CD14-positive monocyte (primary cell): ENCODE data around the gene HNRNPF. TPM values are rescaled to one million over a fixed set of nuclear protein-coding genes. Genes with fewer than 3 reads are reported as not detected.

Source experiments
- DNase-seq, 3 donors: peaks; one replicate each; pipeline ENCODE4 v3.0.0-alpha.2; 2011 to 2022
- H2AFZ ChIP-seq: 2 replicates; pipeline ENCODE4 v1.6.0; 2012; ENCODE audit warnings: mild to moderate bottlenecking, low read depth, low read length, inconsistent platforms; ENCODE audit not compliant: insufficient read depth, poor library complexity, severe bottlenecking
- H3K27ac ChIP-seq, 2 donors: 1 replicate in 1 of 2; 2 replicates in 1 of 2; pipeline ENCODE4 v1.5.1; 2012 to 2013; ENCODE audit warnings: low read length in 2 of 2, control low read depth in 1 of 2, inconsistent platforms in 1 of 2, low read depth in 1 of 2, mild to moderate bottlenecking in 1 of 2
- H3K27me3 ChIP-seq, 2 donors: one replicate each; pipeline versions ENCODE4 v1.6.0 to v1.6.1; 2011 to 2013; ENCODE audit warnings: low read length in 2 of 2; ENCODE audit not compliant: control insufficient read depth in 2 of 2, insufficient read depth in 2 of 2
- H3K36me3 ChIP-seq, 2 donors: replicated peaks in 1 of 2; 1 replicate in 1 of 2; 2 replicates in 1 of 2; pipeline versions ENCODE4 v1.5.1 to v1.6.1; 2012 to 2013; ENCODE audit warnings: low read length in 2 of 2, control low read depth in 1 of 2, inconsistent platforms in 1 of 2, mild to moderate bottlenecking in 1 of 2; ENCODE audit not compliant: insufficient read depth in 2 of 2, control insufficient read depth in 1 of 2
- H3K4me1 ChIP-seq, 2 donors: 1 replicate in 1 of 2; 2 replicates in 1 of 2; pipeline versions ENCODE4 v1.5.1 to v1.6.1; 2012 to 2013; ENCODE audit warnings: low read length in 2 of 2, control low read depth in 1 of 2, inconsistent platforms in 1 of 2, mild to moderate bottlenecking in 1 of 2, moderate library complexity in 1 of 2; ENCODE audit not compliant: insufficient read depth in 2 of 2, control insufficient read depth in 1 of 2
- H3K4me2 ChIP-seq: replicated peaks from 2 replicates; pipeline ENCODE3; 2012; ENCODE audit warnings: low read length, moderate library complexity, mild to moderate bottlenecking; ENCODE audit not compliant: poor library complexity, severe bottlenecking; ENCODE audit errors: extremely low read depth
- H3K4me3 ChIP-seq, 3 experiments: fragments of 200-600 bp in 1 of 3; sonication (generic) in 1 of 3; replicated peaks in 1 of 3; 1 replicate in 2 of 3; 2 replicates in 1 of 3; pipeline ENCODE4 v1.5.1; 2011 to 2013; ENCODE audit warnings: low read length in 3 of 3, mild to moderate bottlenecking in 3 of 3, control low read depth in 2 of 3, low read depth in 2 of 3, inconsistent platforms in 1 of 3, moderate library complexity in 1 of 3
- H3K79me2 ChIP-seq: 2 replicates; pipeline ENCODE4 v1.6.0; 2012; ENCODE audit warnings: mild to moderate bottlenecking, control low read depth, inconsistent platforms, low read length, moderate library complexity; ENCODE audit not compliant: insufficient read depth
- H3K9ac ChIP-seq: 2 replicates; pipeline ENCODE4 v1.6.0; 2017; ENCODE audit warnings: low read length, mild to moderate bottlenecking; ENCODE audit not compliant: insufficient read depth, poor library complexity, severe bottlenecking
- H3K9me3 ChIP-seq, 2 donors: replicated peaks in 1 of 2; 1 replicate in 1 of 2; 2 replicates in 1 of 2; pipeline versions ENCODE4 v1.5.1 to v1.6.1; 2012 to 2013; ENCODE audit warnings: low read length in 2 of 2, control low read depth in 1 of 2; ENCODE audit not compliant: control insufficient read depth in 1 of 2, insufficient read depth in 1 of 2
- H4K20me1 ChIP-seq: 2 replicates; pipeline ENCODE4 v1.6.0; 2012; ENCODE audit warnings: mild to moderate bottlenecking, low read length, control low read depth, moderate library complexity; ENCODE audit not compliant: insufficient read depth
- H3K27ac Mint-ChIP-seq, 7 donors: one replicate each; pipeline ENCODE4 v1.8.0; 2020; ENCODE audit warnings: mild to moderate bottlenecking in 7 of 7, mixed read lengths in 7 of 7, moderate library complexity in 6 of 7, inconsistent platforms in 2 of 7
- H3K27me3 Mint-ChIP-seq, 3 donors: one replicate each; pipeline ENCODE4 v1.8.0; 2021 to 2022; ENCODE audit warnings: low read depth in 3 of 3, mild to moderate bottlenecking in 3 of 3, mixed read lengths in 3 of 3, moderate library complexity in 3 of 3, inconsistent platforms in 1 of 3
- H3K36me3 Mint-ChIP-seq, 2 donors: one replicate each; pipeline ENCODE4 v1.8.0; 2020; ENCODE audit warnings: mixed read lengths in 2 of 2, inconsistent platforms in 1 of 2, mild to moderate bottlenecking in 1 of 2
- H3K4me1 Mint-ChIP-seq: one replicate; pipeline ENCODE4 v1.8.0; 2020; ENCODE audit warnings: mild to moderate bottlenecking, mixed read lengths
- H3K4me3 Mint-ChIP-seq, 2 donors: one replicate each; pipeline ENCODE4 v1.8.0; 2020; ENCODE audit warnings: mild to moderate bottlenecking in 2 of 2, mixed read lengths in 2 of 2, moderate library complexity in 1 of 2
- H3K9me3 Mint-ChIP-seq, 7 donors: one replicate each; pipeline ENCODE4 v1.8.0; 2020 to 2022; ENCODE audit warnings: mixed read lengths in 7 of 7, mild to moderate bottlenecking in 6 of 7, moderate library complexity in 6 of 7, inconsistent platforms in 2 of 7
- CTCF ChIP-seq: fragments of 200-600 bp; IDR thresholded peaks from one replicate; pipeline ENCODE4 v1.8.0; 2022; ENCODE audit warnings: antibody characterized with exemption, mild to moderate bottlenecking
- WGBS: methylation state at CpG from one replicate; pipeline ENCODE4 v1.1.5; 2013; ENCODE audit warnings: missing lambda C conversion rate; ENCODE audit not compliant: insufficient coverage; 5-methylcytosine and 5-hydroxymethylcytosine counted together
- intact Hi-C, 2 donors: fragments of 100-400 bp; cut with micrococcal nuclease; formaldehyde crosslinking; loops; one replicate each; pipeline versions ENCODE4 v1.15.0 to v1.15.1; 2023
- polyA plus RNA-seq, 3 donors: library from polyadenylated mRNA; depleted of rRNA in 1 of 3; unstranded in 2 of 3; stranded (reverse) in 1 of 3; fragments of 300-500 nt in 2 of 3; fragments of >200 nt in 1 of 3; fragmentation: Illumina TruSeq in 2 of 3; gene quantifications; 1 replicate in 2 of 3; 2 replicates in 1 of 3; pipeline ENCODE4 v1.2.3, GENCODE V29; 2012 to 2021

HNRNPF gene
- polyA plus RNA-seq, 3 donors: 115 to 189 (median 188) TPM

GRCh38 chr10:43376046-43376635 lies 32.8 kb downstream of the HNRNPF start:
- DNase-seq: no peak
- Histone ChIP-seq H3K79me2 (no peaks in the 10 kb centered on the region), H3K4me2 (no peak overlapping the region), H4K20me1 (no peaks in the 10 kb centered on the region), H3K4me1 (no peaks in the 10 kb centered on the region), H2AFZ (no peak overlapping the region), H3K9ac (no peak overlapping the region), H3K9me3 (no peaks in the 10 kb centered on the region), H3K27ac (no peak overlapping the region), H3K36me3 (no peaks in the 10 kb centered on the region), H3K27me3 (no peaks in the 10 kb centered on the region), H3K4me3 (no peak overlapping the region)
- intact Hi-C loops: no loop called here
- H3K27ac Mint-ChIP-seq: peak overlapping the region in 2 of 7 donors; percentile 61 to 81
- 90% methylated on average over 2 of the region's 9 CpGs for WGBS
- H3K27me3 Mint-ChIP-seq: peaks cover 2 to 5% (median 3%) of the 10 kb centered on the region in 3 donors
- no peaks in the 10 kb centered on the region for H3K36me3 Mint-ChIP-seq
- TF ChIP-seq CTCF: no peak
- no peak overlapping the region for H3K4me3 Mint-ChIP-seq
- H3K4me1 Mint-ChIP-seq: no peaks in the 10 kb centered on the region
- H3K9me3 Mint-ChIP-seq: peaks cover 0 to 5% (median 0%) of the 10 kb centered on the region in 7 donors

- no peaks in the 10 kb centered on the region for H3K36me3 Mint-ChIP-seq
- no peaks in the 10 kb centered on the region for H3K4me1 ChIP-seq
- no peaks in the 10 kb centered on the region for H3K79me2 ChIP-seq
- no peaks in the 10 kb centered on the region for H3K9me3 ChIP-seq
- TF ChIP-seq CTCF: no peak
- WGBS: 93% methylated on average over 9 of the region's 12 CpGs
- H3K4me1 Mint-ChIP-seq: no peaks in the 10 kb centered on the region
- peaks cover 2 to 5% (median 3%) of the 10 kb centered on the region in 3 donors for H3K27me3 Mint-ChIP-seq
- H3K27ac Mint-ChIP-seq: no peak overlapping the region
- no peak overlapping the region for H3K9ac ChIP-seq
- H3K4me3 Mint-ChIP-seq: no peak overlapping the region
- intact Hi-C loops: no loop called here
- DNase-seq: no peak
- H3K27me3 ChIP-seq: no peaks in the 10 kb centered on the region
- H3K4me3 ChIP-seq: no peak overlapping the region
- H3K27ac ChIP-seq: no peak overlapping the region
- no peaks in the 10 kb centered on the region for H3K36me3 ChIP-seq
- H2AFZ ChIP-seq: no peak overlapping the region
- H4K20me1 ChIP-seq: no peaks in the 10 kb centered on the region
- H3K4me2 ChIP-seq: no peak overlapping the region
- H3K9me3 Mint-ChIP-seq: peaks cover 0 to 5% (median 0%) of the 10 kb centered on the region in 7 donors
These were observed 33.5 kb downstream of the HNRNPF start for GRCh38 chr10:43375401-43376020.
